ENCODE results near the gene UGT2B7. TPM values are rescaled to one million over a fixed set of nuclear protein-coding genes. Genes with fewer than 3 reads are reported as not detected.

UGT2B7 gene
- total RNA-seq, 1 donor from 2014 or later = 0.82 TPM

GRCh38 chr4:69060651-69061308, 35.5 kb upstream of the UGT2B7 start:
- no peak for TF ChIP-seq CTCF (conservative IDR thresholded peaks at IDR 0.05)
- DNase-seq (ENCODE audit: low read depth, low spot score) = no peak
- Mint-ChIP-seq H3K36me3 (ENCODE audit: low read depth) (no peaks in the 10 kb centered on the region), H3K4me3 (no peak overlapping the region), H3K27ac (ENCODE audit: unreplicated experiment) (no peak overlapping the region), H3K4me1 (peaks cover 38% of the 10 kb centered on the region), H3K27me3 (ENCODE audit: low read depth) (no peaks in the 10 kb centered on the region), H3K9me3 (peaks cover 9% of the 10 kb centered on the region)

GRCh38 chr4:69064391-69064790, 31.9 kb upstream of the UGT2B7 start:
- no peak overlapping the region for H3K27ac Mint-ChIP-seq (ENCODE audit: unreplicated experiment)
- no peak overlapping the region for H3K4me3 Mint-ChIP-seq
- H3K4me1 Mint-ChIP-seq = peaks cover 6% of the 10 kb centered on the region
- no peak for TF ChIP-seq CTCF (conservative IDR thresholded peaks at IDR 0.05)
- H3K36me3 Mint-ChIP-seq (ENCODE audit: low read depth) = no peaks in the 10 kb centered on the region
- DNase-seq (ENCODE audit: low read depth, low spot score) = no peak
- no peaks in the 10 kb centered on the region for H3K27me3 Mint-ChIP-seq (ENCODE audit: low read depth)
- H3K9me3 Mint-ChIP-seq = peaks cover 9% of the 10 kb centered on the region

- Mint-ChIP-seq H3K27me3 (ENCODE audit: low read depth) (no peaks in the 10 kb centered on the region), H3K36me3 (ENCODE audit: low read depth) (no peaks in the 10 kb centered on the region), H3K4me3 (no peak overlapping the region), H3K9me3 (peaks cover 9% of the 10 kb centered on the region), H3K27ac (ENCODE audit: unreplicated experiment) (no peak overlapping the region), H3K4me1 (no peaks in the 10 kb centered on the region)
- no peak for TF ChIP-seq CTCF (conservative IDR thresholded peaks at IDR 0.05)
- no peak for DNase-seq (ENCODE audit: low read depth, low spot score)
Measured at GRCh38 chr4:69066945-69067344, 29.3 kb upstream of the UGT2B7 start.

GRCh38 chr4:69069085-69069484, 27.2 kb upstream of the UGT2B7 start:
- Mint-ChIP-seq H3K36me3 (ENCODE audit: low read depth) (no peaks in the 10 kb centered on the region), H3K4me3 (no peak overlapping the region)

GRCh38 chr4:69070590-69070989, 25.7 kb upstream of the UGT2B7 start:
- no peak for DNase-seq (ENCODE audit: low read depth, low spot score)
- no peaks in the 10 kb centered on the region for H3K27me3 Mint-ChIP-seq (ENCODE audit: low read depth)
- no peak overlapping the region for H3K27ac Mint-ChIP-seq (ENCODE audit: unreplicated experiment)
- H3K36me3 Mint-ChIP-seq (ENCODE audit: low read depth) = no peaks in the 10 kb centered on the region
- no peak for TF ChIP-seq CTCF (conservative IDR thresholded peaks at IDR 0.05)
- no peaks in the 10 kb centered on the region for H3K4me1 Mint-ChIP-seq
- no peak overlapping the region for H3K4me3 Mint-ChIP-seq
- no peaks in the 10 kb centered on the region for H3K9me3 Mint-ChIP-seq

More at GRCh38 chr4:69069085-69069484, 27.2 kb upstream of the UGT2B7 start:
- H3K27ac Mint-ChIP-seq (ENCODE audit: unreplicated experiment) = no peak overlapping the region
- H3K4me1 Mint-ChIP-seq = no peaks in the 10 kb centered on the region
- no peaks in the 10 kb centered on the region for H3K27me3 Mint-ChIP-seq (ENCODE audit: low read depth)
- peaks cover 2% of the 10 kb centered on the region for H3K9me3 Mint-ChIP-seq
- no peak for DNase-seq (ENCODE audit: low read depth, low spot score)
- no peak for TF ChIP-seq CTCF (conservative IDR thresholded peaks at IDR 0.05)
